HG03066 (cell line): Measurements from ENCODE around the gene SIDT2.
"Not testable (repeated sequence)": the region's sequence is repeated elsewhere in the genome, so short reads cannot be mapped to it uniquely, and the experiment has no call there.

Source experiments
- ATAC-seq: cut with Tn5 transposase; IDR thresholded peaks from one replicate; pipeline ENCODE4 v1.9.1; 2021; ENCODE audit warnings: low read depth; ENCODE audit not compliant: unreplicated experiment

SIDT2 gene

DNA sequence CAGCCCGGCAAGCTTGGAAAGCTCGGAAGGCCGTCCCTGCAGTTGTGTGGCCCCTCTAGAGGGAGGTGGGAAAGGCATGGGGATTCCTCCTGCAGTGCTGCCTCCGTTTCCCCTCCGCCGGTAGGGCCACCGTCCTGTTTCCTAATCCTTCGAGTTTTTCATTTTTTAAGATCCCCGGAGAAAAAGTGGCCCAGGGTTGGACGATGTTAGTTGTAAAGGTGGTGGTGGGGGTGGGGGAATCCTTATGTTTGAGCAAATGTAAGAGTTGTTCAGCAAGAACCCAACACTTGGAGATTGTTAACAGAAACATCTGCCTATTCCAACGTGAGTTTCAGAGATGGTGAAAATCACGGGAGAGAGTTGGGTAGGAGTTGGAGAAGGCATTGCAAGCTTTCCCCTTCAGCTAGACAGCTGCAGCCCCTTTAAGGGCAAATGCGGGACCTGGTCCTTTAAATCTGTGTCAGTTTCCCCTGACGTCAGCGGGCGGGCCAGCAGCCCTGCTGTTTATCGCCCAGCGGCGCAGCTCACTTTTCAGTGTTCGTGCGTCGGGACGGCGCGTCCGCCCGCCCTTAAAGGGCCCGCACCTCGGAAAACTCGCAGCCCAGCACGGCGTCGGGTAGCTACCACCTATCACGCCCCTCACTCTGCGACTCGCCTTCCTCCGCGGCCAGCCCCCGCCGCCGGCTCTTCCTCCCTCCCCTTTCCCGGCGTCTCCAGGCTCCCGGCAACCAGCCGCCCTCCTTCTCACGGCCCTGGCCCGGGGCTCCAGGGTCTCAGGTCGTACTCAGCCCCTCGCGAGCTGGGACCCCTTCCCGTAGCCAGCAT, at the start of gene SIDT2:
Gene SIDT2 (plus strand): TSS at position 534 of the 825 bp plus-strand sequence. CDS start 521 bp downstream, outside the sequence.
- ATAC-seq: peak; percentile 87

DNA sequence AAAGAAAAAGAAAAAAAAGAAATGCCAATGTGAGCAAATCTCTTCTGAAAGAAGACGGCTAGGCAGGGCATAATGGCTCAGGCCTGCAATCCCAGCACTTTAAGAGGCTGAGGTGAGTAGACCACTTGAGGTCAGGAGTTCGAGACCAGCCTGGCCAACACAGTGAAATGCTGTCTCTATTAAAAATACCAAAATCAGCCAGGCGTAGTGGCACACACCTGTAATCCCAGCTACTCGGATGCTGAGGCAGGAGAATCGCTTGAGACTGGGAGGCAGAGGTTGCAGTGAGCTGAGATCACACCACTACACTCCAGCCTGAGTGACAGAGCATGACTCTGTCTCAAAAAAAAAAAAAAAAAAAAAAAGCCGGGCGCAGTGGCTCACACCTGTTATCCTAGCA, 48.1 kb upstream of the SIDT2 start:
- not testable (repeated sequence) for ATAC-seq

DNA sequence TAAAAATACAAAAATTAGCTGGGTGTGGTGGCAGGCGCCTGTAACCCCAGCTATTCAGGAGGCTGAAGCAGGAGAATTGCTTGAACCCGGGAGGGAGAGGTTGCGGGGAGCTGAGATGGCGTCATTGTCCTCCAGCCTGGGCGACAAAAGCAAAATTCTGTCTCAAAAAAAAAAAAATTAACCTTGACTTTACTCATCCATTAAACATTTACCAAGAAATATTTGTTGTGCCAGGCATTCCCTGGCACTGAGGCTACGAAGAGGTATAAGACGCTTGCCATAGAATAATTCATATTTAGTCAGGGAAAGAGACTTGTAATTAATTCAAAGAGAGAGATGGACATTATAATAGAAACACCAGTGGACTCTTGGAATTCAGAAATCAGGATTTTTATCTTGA, 47.7 kb upstream of the SIDT2 start:
- no peak for ATAC-seq

DNA sequence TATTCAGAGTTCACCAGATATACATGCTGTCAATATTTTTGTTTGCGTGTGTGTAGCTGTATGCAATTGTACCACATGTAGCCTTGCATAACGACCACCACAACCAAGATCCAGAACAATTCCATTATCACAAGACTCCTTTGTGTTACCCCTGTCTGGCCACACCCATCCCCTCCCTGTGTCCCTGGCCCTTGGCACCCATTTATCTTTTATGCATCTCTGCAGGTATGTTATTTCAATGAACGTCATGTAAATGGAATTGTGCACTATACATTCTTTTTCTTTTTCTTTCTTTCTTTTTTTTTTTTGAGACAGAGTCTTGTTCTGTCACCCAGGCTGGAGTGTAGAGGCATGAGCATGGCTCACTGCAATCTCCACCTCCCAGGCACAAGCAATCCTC, 44.1 kb upstream of the SIDT2 start:
- ATAC-seq: no peak

DNA sequence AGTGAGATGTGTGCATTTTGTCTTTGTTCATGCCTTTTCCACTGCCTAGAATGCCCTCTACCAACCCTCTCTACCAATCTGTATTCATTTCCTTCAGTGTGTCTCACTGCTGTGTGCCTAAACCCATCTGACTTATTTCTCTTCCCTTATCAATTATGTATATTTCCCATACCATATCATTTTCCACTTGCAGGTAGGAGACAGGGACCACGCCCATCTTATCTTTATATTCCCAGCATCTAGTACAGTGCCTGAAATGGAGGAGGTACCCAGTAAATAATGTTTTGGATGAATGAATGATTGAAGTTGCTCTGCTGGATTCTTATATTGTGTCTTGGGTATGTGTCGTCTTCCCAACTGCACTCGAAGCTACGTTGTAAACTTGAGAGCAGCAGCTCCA, 43.6 kb upstream of the SIDT2 start:
- not testable (repeated sequence) for ATAC-seq

DNA sequence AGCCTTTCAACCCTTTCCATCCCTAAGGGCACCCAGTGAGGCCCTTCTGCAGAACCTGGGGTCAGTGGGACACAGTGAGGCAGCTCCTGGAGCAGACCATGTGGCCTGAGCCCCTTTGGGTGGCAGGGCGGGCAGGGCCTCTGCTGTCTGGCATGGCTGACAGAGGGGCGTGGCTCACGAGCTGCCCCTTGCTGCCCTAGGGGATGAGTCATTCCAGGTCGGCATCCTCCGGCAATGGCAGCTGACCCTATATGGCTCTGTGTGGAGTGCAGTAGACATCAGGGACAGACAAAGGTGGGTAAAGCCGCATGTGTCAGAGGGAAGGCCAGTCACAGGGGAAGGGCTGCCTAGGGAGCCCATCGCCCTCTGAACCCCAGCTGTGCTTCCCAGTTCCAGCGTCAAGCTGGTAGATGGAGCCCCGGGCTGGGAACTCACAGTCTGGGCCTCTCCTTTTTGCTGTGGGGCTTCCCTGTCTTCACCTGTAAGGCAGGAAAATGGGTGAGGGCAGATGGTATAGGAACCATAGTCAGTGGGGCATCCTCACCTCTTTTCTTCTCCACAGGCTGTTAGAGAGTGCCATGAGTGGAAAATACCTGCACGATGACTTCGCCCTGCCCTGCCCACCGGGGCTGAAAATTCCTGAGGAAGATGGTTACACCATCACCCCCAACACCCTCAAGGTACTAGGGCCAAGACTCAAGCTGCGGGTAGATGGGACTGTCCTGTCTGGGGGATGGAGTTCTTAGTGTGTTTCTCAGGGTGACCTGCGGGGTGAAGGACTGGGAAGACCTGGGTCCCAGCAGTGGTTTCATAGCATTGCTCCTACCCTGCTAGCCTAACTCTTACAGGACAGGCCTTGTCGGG, 41.1 kb upstream of the SIDT2 start:
- ATAC-seq: not testable (repeated sequence)

DNA sequence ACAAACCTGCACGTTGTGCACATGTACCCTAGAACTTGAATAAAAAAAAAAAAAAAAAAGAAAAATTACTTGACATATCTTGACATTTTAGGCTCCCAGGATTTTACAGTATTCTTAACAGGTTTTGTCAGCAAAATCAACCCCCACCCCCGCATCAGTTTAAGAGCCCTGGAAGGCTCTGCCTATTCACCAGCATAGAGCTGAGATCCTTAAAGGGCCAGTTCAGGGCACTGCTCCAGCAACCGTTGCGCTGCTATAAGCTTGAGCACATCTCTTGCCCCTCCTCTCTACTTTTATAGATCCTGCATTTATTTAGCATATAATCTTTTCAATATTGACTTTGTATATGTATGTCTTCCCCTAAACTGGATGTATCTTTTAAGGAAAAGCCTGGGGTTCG, 35.2 kb upstream of the SIDT2 start:
- ATAC-seq: no peak

DNA sequence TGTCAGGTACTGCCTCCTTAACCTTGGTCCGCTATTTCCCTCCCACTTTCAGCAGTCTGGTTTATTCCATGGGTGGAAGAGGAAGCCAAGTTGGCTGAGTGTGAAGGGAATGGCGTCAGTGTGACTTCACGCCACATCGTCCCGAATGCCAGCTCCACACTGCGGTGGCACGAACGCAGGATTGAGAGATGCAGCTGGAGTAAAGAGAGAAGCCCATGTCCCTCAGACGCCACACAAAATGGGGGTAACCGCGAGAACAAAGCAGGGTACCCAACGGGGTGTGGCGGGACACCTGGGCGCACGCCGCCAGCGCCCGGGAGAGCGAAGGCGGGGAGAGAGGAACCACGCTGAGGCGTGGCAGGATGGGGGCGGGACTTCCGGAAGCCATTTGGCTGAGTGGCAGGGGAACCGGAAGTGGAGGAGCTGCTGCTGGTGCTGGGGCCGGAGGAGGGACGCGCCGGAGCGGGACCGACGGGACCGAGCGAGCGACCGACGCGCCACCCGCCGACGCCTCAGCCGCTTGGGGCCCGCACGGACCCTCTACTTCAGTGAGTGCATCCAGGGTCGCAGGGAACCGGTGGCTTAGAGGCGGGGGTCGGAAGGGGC, 34.6 kb upstream of the SIDT2 start, which contains the start of gene PAFAH1B2:
Gene PAFAH1B2 (plus strand): TSS at position 417 of the 606 bp plus-strand sequence. CDS start 8,161 bp downstream, outside the sequence.
- peak; percentile 96 for ATAC-seq

DNA sequence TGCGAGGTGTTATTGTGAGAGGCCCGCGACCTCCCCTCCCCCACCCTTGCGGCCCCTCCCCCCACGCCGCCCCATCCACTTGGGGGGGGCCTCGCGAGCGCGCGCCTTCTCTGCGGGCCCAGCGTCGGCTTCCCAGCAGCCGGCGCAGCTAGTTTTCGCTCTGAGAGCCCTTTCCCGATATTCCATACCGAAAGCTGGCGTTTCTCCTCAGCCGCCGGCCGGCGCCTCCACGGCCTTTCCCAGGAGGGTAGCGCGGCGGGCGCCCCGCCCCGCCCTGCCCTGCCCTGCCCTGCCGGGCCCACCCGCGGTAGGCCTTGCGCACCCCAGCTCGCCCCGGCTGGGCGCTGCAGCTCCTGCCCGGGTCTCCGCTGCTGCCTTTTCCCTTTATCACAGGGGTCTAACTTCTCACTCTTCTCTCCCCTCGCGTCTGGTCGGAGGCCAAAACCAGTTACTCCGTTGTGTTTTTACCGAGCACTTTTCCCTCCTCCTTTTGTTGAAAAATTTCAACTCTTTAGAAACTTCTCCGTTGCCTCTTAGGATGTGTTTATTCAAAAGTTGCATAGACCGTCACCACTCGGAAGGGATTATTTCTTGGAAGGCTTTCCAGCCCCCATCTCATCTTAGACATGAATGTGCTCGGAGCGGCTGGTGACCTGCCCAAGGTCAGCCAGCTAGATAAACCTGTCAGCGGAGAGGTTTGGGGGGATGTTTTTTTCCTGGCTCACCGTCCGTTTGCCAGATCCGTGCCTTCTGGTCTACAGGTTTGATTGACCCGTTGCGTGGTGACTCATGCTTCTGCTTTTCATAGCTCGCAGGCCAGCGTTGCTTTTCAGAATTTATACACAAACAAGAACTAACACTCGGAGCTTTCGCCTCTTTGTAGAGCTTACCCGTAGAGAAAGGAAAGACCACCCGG, 33.8 kb upstream of the SIDT2 start:
- peak; percentile 40 for ATAC-seq

DNA sequence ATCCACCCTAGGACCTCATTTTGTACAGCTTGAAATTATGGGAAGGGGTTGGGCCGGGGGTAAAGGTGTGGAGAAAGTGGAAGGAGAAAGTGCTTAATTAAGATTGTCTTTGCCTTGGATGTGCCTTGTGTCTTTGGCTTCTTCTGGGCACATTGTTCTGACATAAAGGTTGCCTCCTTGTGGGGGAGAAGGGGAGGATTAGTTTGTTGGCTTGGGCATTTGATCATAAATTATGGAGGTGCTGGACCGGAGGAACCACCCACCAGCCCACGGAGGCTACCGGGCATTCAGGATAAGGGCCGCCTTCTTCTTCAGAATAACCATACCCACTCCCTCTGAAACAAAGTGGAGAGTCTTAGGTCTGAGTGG, 33.2 kb upstream of the SIDT2 start:
- ATAC-seq: no peak

DNA sequence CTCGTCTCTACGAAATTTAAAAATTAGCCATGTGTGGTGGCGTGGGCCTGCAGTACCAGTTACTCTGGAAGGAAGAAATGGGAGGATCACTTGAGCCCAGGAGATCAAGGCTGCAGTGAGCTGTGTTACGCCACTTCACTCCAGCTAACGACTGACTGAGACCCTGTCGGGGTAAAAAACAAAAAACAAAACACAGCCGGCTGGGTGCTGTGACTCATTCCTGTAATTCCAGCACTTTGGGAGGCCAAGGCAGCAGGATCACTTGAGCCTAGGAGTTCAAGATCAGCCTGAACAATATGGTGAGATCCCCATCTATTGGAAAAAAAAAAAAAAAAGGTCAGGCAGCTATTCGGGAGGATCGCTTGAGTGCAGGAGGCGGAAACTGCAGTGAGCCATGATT, 32.0 kb upstream of the SIDT2 start:
- ATAC-seq: no peak

DNA sequence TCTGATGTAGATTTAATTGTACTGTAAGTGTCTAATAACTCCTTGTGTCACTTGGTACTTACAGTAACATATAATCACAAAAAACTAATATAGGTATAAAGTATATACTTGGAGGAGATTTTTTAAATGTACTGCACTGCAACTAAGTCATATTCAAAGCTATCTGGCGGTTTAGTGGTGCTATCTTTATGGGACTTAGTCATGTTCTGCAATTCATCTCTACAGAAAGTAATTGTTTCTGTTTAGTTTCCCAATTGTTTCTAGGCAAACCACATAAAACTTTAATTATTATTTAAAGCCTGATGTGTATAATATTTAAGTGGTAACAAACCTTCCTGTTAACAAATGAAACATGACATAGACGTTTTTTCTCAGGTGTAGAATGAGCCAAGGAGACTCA, 26.5 kb upstream of the SIDT2 start:
- ATAC-seq: no peak

DNA sequence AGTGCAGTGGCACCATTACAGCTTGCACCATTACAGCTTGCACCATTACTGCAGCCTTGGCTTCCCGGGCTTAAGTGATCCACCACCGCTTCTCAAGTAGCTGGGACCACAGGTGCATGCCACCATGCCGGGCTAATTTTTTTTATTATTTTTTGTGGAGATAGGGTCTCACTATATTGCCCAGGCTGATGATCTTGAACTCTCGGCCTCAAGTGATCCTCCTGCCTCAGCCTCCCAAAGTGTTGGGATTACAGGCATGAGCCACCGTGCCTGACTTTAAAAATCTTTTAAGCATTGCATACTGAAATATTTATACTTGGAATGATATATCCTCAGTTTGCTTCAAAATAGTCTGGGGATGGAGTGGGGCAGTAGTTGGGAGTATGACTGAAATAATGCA, 24.1 kb upstream of the SIDT2 start:
- no peak for ATAC-seq

DNA sequence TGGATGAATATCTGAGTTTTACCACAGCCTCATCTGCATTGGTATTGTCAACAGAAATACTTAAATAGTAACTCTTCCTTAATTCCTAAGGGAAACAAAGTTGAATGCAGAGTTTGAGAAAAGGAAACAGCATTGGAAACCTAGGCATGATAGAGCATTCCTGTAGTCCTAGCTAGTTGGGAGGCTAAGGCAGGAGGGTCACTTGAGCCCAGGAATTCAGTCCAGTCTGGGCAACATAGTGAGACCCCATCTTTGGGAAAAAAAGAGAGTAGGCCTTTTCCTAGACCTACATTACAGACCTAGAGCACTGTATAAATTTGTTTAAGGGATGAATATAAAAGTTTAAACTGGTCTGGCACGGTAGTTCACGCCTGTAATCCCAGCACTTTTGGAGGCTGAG, 21.0 kb upstream of the SIDT2 start:
- ATAC-seq: no peak

DNA sequence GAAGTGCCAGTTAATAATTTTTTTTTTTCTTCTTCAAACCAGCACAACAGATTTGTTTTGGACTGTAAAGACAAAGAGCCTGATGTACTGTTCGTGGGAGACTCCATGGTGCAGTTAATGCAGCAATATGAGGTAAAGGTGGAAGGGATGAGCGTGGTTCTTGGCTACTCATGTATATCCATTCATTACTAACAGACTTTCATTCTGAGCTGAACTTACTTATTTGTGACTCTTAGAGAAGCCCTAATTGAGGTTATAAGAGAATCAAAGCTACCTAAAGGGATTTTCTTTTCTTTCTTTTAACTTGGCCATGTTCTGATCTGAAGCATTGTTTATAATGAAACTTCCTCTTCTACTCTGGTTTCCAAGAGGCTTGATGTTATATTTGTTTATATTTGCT, 18.7 kb upstream of the SIDT2 start:
- ATAC-seq: no peak

DNA sequence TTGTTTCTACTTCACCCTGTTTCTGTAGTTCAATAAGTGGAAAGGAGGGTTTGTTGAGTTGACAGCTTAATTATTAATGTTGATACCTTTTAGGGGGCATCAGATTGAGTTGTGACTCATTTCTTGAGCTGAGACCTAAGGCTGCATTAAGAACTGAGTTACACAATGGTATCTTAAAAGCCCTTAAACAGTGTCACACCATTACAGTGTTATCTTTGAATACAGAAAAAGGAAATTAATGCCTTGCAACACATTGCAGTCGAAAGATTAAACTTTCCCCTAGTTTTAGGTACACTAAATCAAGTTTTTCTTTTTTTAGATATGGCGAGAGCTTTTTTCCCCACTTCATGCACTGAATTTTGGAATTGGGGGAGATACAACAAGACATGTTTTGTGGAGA, 17.7 kb upstream of the SIDT2 start:
- ATAC-seq: no peak

DNA sequence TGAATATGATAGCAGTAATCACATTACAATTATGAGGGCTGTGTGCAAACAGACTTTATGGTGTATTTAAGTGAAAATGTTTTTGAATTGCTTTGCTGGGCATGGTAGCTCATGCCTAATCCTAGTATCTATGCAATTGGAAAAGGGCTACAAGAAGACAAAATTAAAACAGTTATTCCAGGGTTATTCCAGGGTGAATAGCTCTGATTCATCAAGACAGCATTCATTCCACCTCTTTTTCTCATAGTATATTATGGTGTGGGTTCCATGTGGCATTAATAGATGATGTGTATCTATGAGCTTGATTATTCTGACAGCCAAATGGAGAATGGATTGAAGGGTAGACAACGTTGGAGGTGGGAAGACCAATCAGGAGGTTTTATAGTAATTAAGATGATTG, 12.1 kb upstream of the SIDT2 start:
- no peak for ATAC-seq

DNA sequence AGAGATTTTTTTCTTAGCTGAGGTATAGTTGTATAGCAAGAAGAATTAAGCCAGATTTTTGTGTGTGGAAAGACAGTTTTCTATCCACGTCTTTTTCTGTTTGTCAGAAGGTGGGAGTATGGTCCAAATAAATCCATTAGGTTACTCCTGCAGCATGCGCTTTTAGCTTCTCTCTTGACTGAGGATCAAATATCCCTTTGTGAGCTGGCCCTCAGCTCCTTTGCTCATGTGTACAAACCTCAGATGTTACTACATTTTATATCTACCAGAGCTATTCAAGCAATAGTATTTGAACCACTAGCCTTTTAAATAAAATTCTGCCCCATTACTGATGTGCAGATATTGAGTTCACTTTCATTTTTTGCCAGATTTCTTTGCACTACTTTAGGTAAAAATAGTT, 8.8 kb upstream of the SIDT2 start:
- no peak for ATAC-seq

DNA sequence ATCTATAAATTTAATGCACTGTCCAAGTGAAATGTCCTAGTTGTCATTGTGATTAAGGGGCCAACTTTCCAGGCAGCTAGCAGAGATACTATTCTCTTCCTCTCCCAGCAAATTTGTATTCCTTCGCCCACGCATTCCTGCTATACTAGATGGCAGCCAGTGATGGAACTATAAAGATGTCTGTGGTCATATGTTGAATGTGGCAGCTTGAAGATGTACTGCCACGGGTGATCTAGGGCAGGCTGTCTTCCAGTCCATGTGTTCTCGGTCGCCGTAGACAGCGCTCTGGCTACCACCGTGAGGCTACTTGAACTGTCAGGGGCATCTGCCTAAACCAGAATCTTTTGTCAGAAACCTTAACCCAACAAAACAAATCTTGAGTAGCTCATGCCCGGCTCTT, 8.3 kb upstream of the SIDT2 start:
- no peak for ATAC-seq

DNA sequence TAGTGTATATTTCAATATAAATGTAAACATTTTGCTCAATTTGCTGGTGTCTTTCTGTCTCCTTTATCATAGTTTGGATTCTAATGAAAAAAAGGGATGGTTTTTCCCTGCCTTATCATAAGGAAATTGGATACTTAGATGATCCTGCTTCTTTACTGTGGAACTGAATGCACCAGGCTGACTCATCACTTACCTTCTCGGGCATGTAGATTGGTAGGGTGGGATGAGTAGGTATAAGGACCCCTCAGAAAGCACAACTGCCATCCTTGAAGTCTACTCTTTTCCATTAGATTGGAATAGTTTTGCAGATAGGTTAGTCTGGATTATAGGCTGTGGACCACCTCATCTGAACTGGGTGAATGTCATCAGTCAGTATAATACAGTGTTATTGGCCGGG, 7.5 kb upstream of the SIDT2 start:
- no peak for ATAC-seq
